HCT116 (cell line): Measurements from ENCODE around the gene SLC16A10.

Experiments used
- CEBPB ChIP-seq: IDR thresholded peaks from 2 replicates; pipeline ENCODE4 v1.6.1; 2012; ENCODE audit warnings: low read depth
- CTCF ChIP-seq, 3 experiments: fragments of 200-600 bp in 1 of 3; sonication (generic) in 1 of 3; IDR thresholded peaks in 2 of 3; conservative IDR thresholded peaks in 1 of 3; 2 replicates each; pipeline ENCODE4 v1.5.1; 2012 to 2017; ENCODE audit warnings: low read depth in 2 of 3, low read length in 2 of 3, antibody characterized with exemption in 1 of 3, borderline replicate concordance in 1 of 3, control low read depth in 1 of 3, mild to moderate bottlenecking in 1 of 3, mixed read lengths in 1 of 3, mixed run types in 1 of 3, moderate library complexity in 1 of 3; ENCODE audit not compliant: insufficient read depth in 1 of 3
- EZH2 ChIP-seq: fragments of 200-600 bp; sonication (generic); IDR thresholded peaks from 2 replicates; pipeline ENCODE4 v1.6.1; 2017; ENCODE audit warnings: antibody characterized with exemption, mixed run types
- JUND ChIP-seq: IDR thresholded peaks from 2 replicates; pipeline ENCODE4 v1.6.1; 2012
- MAX ChIP-seq: IDR thresholded peaks from 2 replicates; pipeline ENCODE4 v1.6.1; 2012
- POLR2A ChIP-seq: IDR thresholded peaks from 2 replicates; pipeline ENCODE4 v1.7.0; 2011; ENCODE audit warnings: borderline replicate concordance; ENCODE audit not compliant: insufficient read depth, insufficient read length; ENCODE audit errors: extremely low read depth
- POLR2AphosphoS5 ChIP-seq: IDR thresholded peaks from 2 replicates; pipeline ENCODE4 v1.6.1; 2011; ENCODE audit warnings: mild to moderate bottlenecking, low read depth, low read length, moderate library complexity
- REST ChIP-seq: IDR thresholded peaks from 2 replicates; pipeline ENCODE4 v1.6.1; 2012; ENCODE audit warnings: low read depth
- SIN3A ChIP-seq: IDR thresholded peaks from 2 replicates; pipeline ENCODE4 v1.6.1; 2012; ENCODE audit warnings: low read depth
- SP1 ChIP-seq: IDR thresholded peaks from 2 replicates; pipeline ENCODE4 v1.6.1; 2012; ENCODE audit warnings: low read depth
- SRF ChIP-seq: IDR thresholded peaks from 2 replicates; pipeline ENCODE4 v1.6.1; 2012; ENCODE audit warnings: low read depth

- no peak for TF ChIP-seq POLR2A
- no peak for TF ChIP-seq SP1
- no peak for TF ChIP-seq EZH2
- no peak for TF ChIP-seq POLR2AphosphoS5
- no peak for TF ChIP-seq CTCF (IDR thresholded peaks at IDR 0.05 in 2 of 3, conservative IDR thresholded peaks at IDR 0.05 in 1 of 3; ENCODE audit: borderline replicate concordance in 1 of 3, insufficient read depth in 1 of 3, low read depth in 2 of 3, low read length in 2 of 3)
- TF ChIP-seq CEBPB: no peak
- no peak for TF ChIP-seq SIN3A
- no peak for TF ChIP-seq REST
- TF ChIP-seq JUND: no peak
- no peak for TF ChIP-seq SRF
- no peak for TF ChIP-seq MAX
These were observed 32.4 kb downstream of the SLC16A10 start for GRCh38 chr6:111119571-111120329.
